Sigmoid colon (tissue), 7 donors: ENCODE data around the gene HIVEP1. TPM values are rescaled to one million over a fixed set of nuclear protein-coding genes. Genes with fewer than 3 reads are reported as not detected.

Experiments used
- DNase-seq: peaks from one replicate; pipeline ENCODE4 v3.0.0-alpha.2; 2019
- H3K27ac ChIP-seq, 4 donors: fragments of 200-600 bp; sonication (generic); one replicate each; pipeline ENCODE4 v1.5.1; 2016 to 2019; ENCODE audit warnings: mild to moderate bottlenecking in 1 of 4
- H3K27me3 ChIP-seq, 3 donors: fragments of 200-600 bp; sonication (generic); one replicate each; pipeline ENCODE4 v1.5.1; 2019; ENCODE audit warnings: mild to moderate bottlenecking in 1 of 3
- H3K36me3 ChIP-seq, 4 donors: fragments of 200-600 bp; sonication (generic); one replicate each; pipeline ENCODE4 v1.5.1; 2016 to 2019
- H3K4me1 ChIP-seq, 4 donors: fragments of 200-600 bp; sonication (generic); one replicate each; pipeline ENCODE4 v1.5.1; 2017 to 2019
- H3K4me3 ChIP-seq, 4 donors: fragments of 200-600 bp; sonication (generic); one replicate each; pipeline ENCODE4 v1.5.1; 2017 to 2019; ENCODE audit warnings: mild to moderate bottlenecking in 2 of 4, moderate library complexity in 1 of 4
- H3K9me3 ChIP-seq, 4 donors: fragments of 200-600 bp in 3 of 4; sonication (generic) in 3 of 4; one replicate each; pipeline versions ENCODE4 v1.5.1 to v1.6.1; 2013 to 2019
- CTCF ChIP-seq, 4 experiments: fragments of 450-650 bp in 3 of 4; fragments of 200-600 bp in 1 of 4; IDR thresholded peaks; one replicate each; pipeline ENCODE4 v1.5.1; 2016 to 2019; ENCODE audit warnings: antibody characterized with exemption in 4 of 4, mild to moderate bottlenecking in 3 of 4, moderate library complexity in 2 of 4
- EP300 ChIP-seq, 4 donors: sonication (generic); formaldehyde crosslinking; IDR thresholded peaks; one replicate each; pipeline ENCODE4 v1.6.1; 2017; ENCODE audit warnings: antibody characterized with exemption in 4 of 4
- POLR2A ChIP-seq, 2 donors: fragments of 450-650 bp; IDR thresholded peaks; one replicate each; pipeline ENCODE4 v1.6.1; 2016; ENCODE audit warnings: antibody characterized with exemption in 2 of 2, mild to moderate bottlenecking in 2 of 2, moderate library complexity in 2 of 2
- POLR2AphosphoS5 ChIP-seq, 4 donors: sonication (generic); formaldehyde crosslinking; IDR thresholded peaks; one replicate each; pipeline ENCODE4 v1.6.1; 2017; ENCODE audit warnings: antibody characterized with exemption in 4 of 4
- WGBS, 2 donors: extraction: QIAGEN DNeasy Blood & Tissue Kit; methylation state at CpG; one replicate each; pipeline ENCODE4 v1.1.7; 2013; 5-methylcytosine and 5-hydroxymethylcytosine counted together
- intact Hi-C: fragments of 100-400 bp; cut with DNase I; formaldehyde crosslinking; loops from one replicate; pipeline ENCODE4 v1.15.1; 2023
- polyA plus RNA-seq, 3 donors: library from polyadenylated mRNA; stranded (reverse); fragments of 200-250 nt; gene quantifications; one replicate each; pipeline ENCODE4 v1.2.3, GENCODE V29; 2013
- total RNA-seq, 4 donors: library from RNA; depleted of rRNA; stranded (reverse); fragments of >200 nt; gene quantifications; one replicate each; pipeline ENCODE4 v1.1.0, GENCODE V29; 2016
- donor health status: healthy with polysubstance abuse.
- donor health status: Bipolar disorder and iron deficiency.
- donor health status: healthy.

Gene HIVEP1
- total and polyA plus RNA-seq, 7 donors = 4.6 to 28.5 (median 13.2) TPM

GRCh38 chr6:12163149-12163548, 151.0 kb downstream of the HIVEP1 start:
- Histone ChIP-seq H3K27ac (no peak overlapping the region), H3K36me3 (peaks cover 0 to 33% (median 7%) of the 10 kb centered on the region in 4 donors), H3K4me3 (no peak overlapping the region), H3K9me3 (no peaks in the 10 kb centered on the region), H3K4me1 (peaks cover 0 to 6% (median 0%) of the 10 kb centered on the region in 4 donors), H3K27me3 (no peaks in the 10 kb centered on the region)
- TF ChIP-seq POLR2AphosphoS5 (IDR thresholded peaks at IDR 0.05) = no peak
- DNase-seq = no peak
- 44 to 80% methylated on average over 3 of the region's 3 CpGs for WGBS, 2 donors
- intact Hi-C loops = no loop called here

GRCh38 chr6:12163744-12164507, 151.8 kb downstream of the HIVEP1 start:
- TF ChIP-seq POLR2A (IDR thresholded peaks at IDR 0.05) (no peak), POLR2AphosphoS5 (IDR thresholded peaks at IDR 0.05) (no peak), CTCF (IDR thresholded peaks at IDR 0.05) (no peak), EP300 (IDR thresholded peaks at IDR 0.05) (no peak)
- intact Hi-C loops = no loop called here
- Histone ChIP-seq H3K27me3 (no peaks in the 10 kb centered on the region), H3K4me3 (no peak overlapping the region), H3K27ac (no peak overlapping the region), H3K4me1 (peaks cover 0 to 6% (median 0%) of the 10 kb centered on the region in 4 donors), H3K9me3 (no peaks in the 10 kb centered on the region), H3K36me3 (peaks cover 0 to 33% (median 7%) of the 10 kb centered on the region in 4 donors)
- 98% methylated on average over 19 of the region's 19 CpGs for WGBS, 2 donors
- no peak for DNase-seq

- intact Hi-C loops = no loop called here
- no peak for DNase-seq
- TF ChIP-seq POLR2A (IDR thresholded peaks at IDR 0.05) (no peak), POLR2AphosphoS5 (IDR thresholded peaks at IDR 0.05) (no peak), CTCF (IDR thresholded peaks at IDR 0.05) (no peak), EP300 (IDR thresholded peaks at IDR 0.05) (no peak)
- H3K4me1 ChIP-seq = peaks cover 0 to 6% (median 0%) of the 10 kb centered on the region in 4 donors
- no peak overlapping the region for H3K27ac ChIP-seq
- H3K27me3 ChIP-seq = no peaks in the 10 kb centered on the region
- no peak overlapping the region for H3K4me3 ChIP-seq
- H3K36me3 ChIP-seq = peaks cover 0 to 33% (median 7%) of the 10 kb centered on the region in 4 donors
- H3K9me3 ChIP-seq = no peaks in the 10 kb centered on the region
These were observed 152.3 kb downstream of the HIVEP1 start for GRCh38 chr6:12164508-12164770.

GRCh38 chr6:12165297-12165696, 153.2 kb downstream of the HIVEP1 start:
- DNase-seq = no peak
- H3K27me3 ChIP-seq = no peaks in the 10 kb centered on the region
- no peak overlapping the region for H3K27ac ChIP-seq
- H3K9me3 ChIP-seq = no peaks in the 10 kb centered on the region
- H3K4me1 ChIP-seq = peaks cover 0 to 5% (median 0%) of the 10 kb centered on the region in 4 donors
- H3K36me3 ChIP-seq = peaks cover 0 to 33% (median 7%) of the 10 kb centered on the region in 4 donors
- WGBS, 2 donors = 95 to 96% methylated on average over 4 of the region's 4 CpGs
- TF ChIP-seq POLR2AphosphoS5 (IDR thresholded peaks at IDR 0.05) (no peak), EP300 (IDR thresholded peaks at IDR 0.05) (no peak), POLR2A (IDR thresholded peaks at IDR 0.05) (no peak), CTCF (IDR thresholded peaks at IDR 0.05) (no peak)
- intact Hi-C loops = no loop called here
- H3K4me3 ChIP-seq = no peak overlapping the region

- Histone ChIP-seq H3K27me3 (no peaks in the 10 kb centered on the region), H3K9me3 (no peaks in the 10 kb centered on the region), H3K4me1 (no peaks in the 10 kb centered on the region), H3K4me3 (no peak overlapping the region), H3K27ac (no peak overlapping the region), H3K36me3 (peaks cover 0 to 33% (median 7%) of the 10 kb centered on the region in 4 donors)
- DNase-seq = no peak
- 95% methylated on average over 5 of the region's 5 CpGs for WGBS, 2 donors
- intact Hi-C loops = no loop called here
- TF ChIP-seq CTCF (IDR thresholded peaks at IDR 0.05) (no peak), EP300 (IDR thresholded peaks at IDR 0.05) (no peak), POLR2A (IDR thresholded peaks at IDR 0.05) (no peak), POLR2AphosphoS5 (IDR thresholded peaks at IDR 0.05) (no peak)
These were observed 153.7 kb downstream of the HIVEP1 start for GRCh38 chr6:12165722-12166280.
